Activated CD8-positive, alpha-beta memory T cell treated with anti-CD3 and anti-CD28 coated beads for 36 hours (primary cell): ENCODE data around the gene TSPAN18. TPM values are rescaled to one million over a fixed set of nuclear protein-coding genes. Genes with fewer than 3 reads are reported as not detected.
"Not testable (repeated sequence)": the region's sequence is repeated elsewhere in the genome, so short reads cannot be mapped to it uniquely, and the experiment has no call there.

Experiments
- CTCF ChIA-PET: fragments of 350-600 bp; sonication (Branson Sonifier 250); formaldehyde crosslinking; loops from one replicate; lab custom pipeline; 2021; ENCODE audit warnings: antibody characterized with exemption; lab: Charles Lee
- POLR2A ChIA-PET: fragments of 350-600 bp; sonication (Branson Sonifier 250); formaldehyde crosslinking; loops from one replicate; lab custom pipeline; 2021; ENCODE audit warnings: antibody characterized with exemption; lab: Charles Lee
- total RNA-seq, 2 experiments: library from RNA; stranded (reverse); gene quantifications; one replicate each; pipeline ENCODE4 v1.2.3, GENCODE V29; 2021

Gene TSPAN18
- total RNA-seq, 2 experiments from 2014 or later = 0.84 to 1.1 TPM

GRCh38 chr11:44861849-44862557 is 135.2 kb downstream of the TSPAN18 start:
- CTCF ChIA-PET = interaction anchor here (1.6 to 2.0 kb wide), 2 partner anchors 33 to 50 kb away, joined by 3 to 6 read pairs; no protein-coding TSS in a partner anchor

GRCh38 chr11:44862558-44863101 is 135.9 kb downstream of the TSPAN18 start:
- ChIA-PET POLR2A (no interaction called here), CTCF (interaction anchor here (1.6 kb wide), 1 partner anchor 32 kb away, joined by 3 read pairs; no protein-coding TSS in a partner anchor)

More at GRCh38 chr11:44861849-44862557, 135.2 kb downstream of the TSPAN18 start:
- POLR2A ChIA-PET = no interaction called here

- ChIA-PET CTCF (interaction anchor here (1.6 kb wide), 1 partner anchor 32 kb away, joined by 3 read pairs; no protein-coding TSS in a partner anchor), POLR2A (no interaction called here)
These were observed 136.5 kb downstream of the TSPAN18 start for GRCh38 chr11:44863231-44863630.

GRCh38 chr11:44865866-44866272 is 139.1 kb downstream of the TSPAN18 start:
- POLR2A ChIA-PET = no interaction called here

GRCh38 chr11:44866286-44866685 is 139.5 kb downstream of the TSPAN18 start:
- ChIA-PET POLR2A (no interaction called here), CTCF (interaction anchor here (0.6 kb wide), 1 partner anchor 486 kb away, joined by 8 read pairs; no protein-coding TSS in a partner anchor)

More at GRCh38 chr11:44865866-44866272, 139.1 kb downstream of the TSPAN18 start:
- CTCF ChIA-PET = no interaction called here

- ChIA-PET CTCF (interaction anchor here (1.5 kb wide), 1 partner anchor 43 kb away, joined by 4 read pairs; no protein-coding TSS in a partner anchor), POLR2A (no interaction called here)
These were observed 141.3 kb downstream of the TSPAN18 start for GRCh38 chr11:44868021-44868420.

- ChIA-PET POLR2A (no interaction called here), CTCF (interaction anchor here (1.5 kb wide), 1 partner anchor 42 kb away, joined by 4 read pairs; no protein-coding TSS in a partner anchor)
These were observed 142.0 kb downstream of the TSPAN18 start for GRCh38 chr11:44868455-44869421.

- POLR2A ChIA-PET = no interaction called here
- CTCF ChIA-PET = no interaction called here
These were observed 143.4 kb downstream of the TSPAN18 start for GRCh38 chr11:44870181-44870580.

GRCh38 chr11:44870615-44871176 is 143.9 kb downstream of the TSPAN18 start:
- CTCF ChIA-PET = no interaction called here
- POLR2A ChIA-PET = no interaction called here

- POLR2A ChIA-PET, CTCF ChIA-PET: not testable (repeated sequence)
These were observed 144.9 kb downstream of the TSPAN18 start for GRCh38 chr11:44871682-44872081.

- ChIA-PET CTCF (no interaction called here), POLR2A (no interaction called here)
These were observed 145.8 kb downstream of the TSPAN18 start for GRCh38 chr11:44872556-44872955.

GRCh38 chr11:44873537-44873936 is 146.8 kb downstream of the TSPAN18 start:
- CTCF ChIA-PET = no interaction called here
- POLR2A ChIA-PET = no interaction called here

- ChIA-PET POLR2A (no interaction called here), CTCF (no interaction called here)
These were observed 147.5 kb downstream of the TSPAN18 start for GRCh38 chr11:44874284-44874683.

GRCh38 chr11:44875037-44875436 is 148.3 kb downstream of the TSPAN18 start:
- ChIA-PET POLR2A (no interaction called here), CTCF (no interaction called here)

GRCh38 chr11:44876194-44876723 is 149.5 kb downstream of the TSPAN18 start:
- CTCF ChIA-PET = no interaction called here
- POLR2A ChIA-PET = no interaction called here

GRCh38 chr11:44876906-44877305 is 150.1 kb downstream of the TSPAN18 start:
- ChIA-PET POLR2A (no interaction called here), CTCF (no interaction called here)

GRCh38 chr11:44877571-44878497 is 151.1 kb downstream of the TSPAN18 start:
- CTCF ChIA-PET = interaction anchor here (0.6 kb wide), 1 partner anchor 150 kb away, joined by 3 read pairs; no protein-coding TSS in a partner anchor

GRCh38 chr11:44878711-44879110 is 151.9 kb downstream of the TSPAN18 start:
- ChIA-PET POLR2A (no interaction called here), CTCF (no interaction called here)

More at GRCh38 chr11:44877571-44878497, 151.1 kb downstream of the TSPAN18 start:
- POLR2A ChIA-PET = no interaction called here
